HG03139 (cell line): Measurements from ENCODE around the gene ARMCX5.

Experiments
- ATAC-seq: cut with Tn5 transposase; IDR thresholded peaks from one replicate; pipeline ENCODE4 v1.9.1; 2021; ENCODE audit not compliant: unreplicated experiment

The ARMCX5 gene

GRCh38 chrX:102599084-102599950 is at the start of gene ARMCX5:
ARMCX5 (plus strand) TSS chrX:102599515; CDS start chrX:102602142, 2,627 bp downstream.
- ATAC-seq: peak; percentile 78

GRCh38 chrX:102558607-102559006 is 40.7 kb upstream of the ARMCX5 start:
- ATAC-seq: no peak

- no peak for ATAC-seq
Measured at GRCh38 chrX:102560423-102561068, 38.8 kb upstream of the ARMCX5 start.

- ATAC-seq: no peak
Measured at GRCh38 chrX:102580891-102581290, 18.4 kb upstream of the ARMCX5 start.

- ATAC-seq: no peak
Measured at GRCh38 chrX:102593367-102593766, 5.9 kb upstream of the ARMCX5 start.

- peak; percentile 18 for ATAC-seq
Measured at GRCh38 chrX:102599951-102600579, 750 bp downstream of the ARMCX5 start.

GRCh38 chrX:102604327-102604726 is 5.0 kb downstream of the ARMCX5 start:
- ATAC-seq: no peak

GRCh38 chrX:102606115-102606514 is 6.8 kb downstream of the ARMCX5 start:
- no peak for ATAC-seq

- no peak for ATAC-seq
Measured at GRCh38 chrX:102610905-102611304, 11.6 kb downstream of the ARMCX5 start.

GRCh38 chrX:102624105-102624504 is 24.8 kb downstream of the ARMCX5 start:
- no peak for ATAC-seq

- no peak for ATAC-seq
Measured at GRCh38 chrX:102627640-102628039, 28.3 kb downstream of the ARMCX5 start.

- no peak for ATAC-seq
Measured at GRCh38 chrX:102637561-102637960, 38.2 kb downstream of the ARMCX5 start.

GRCh38 chrX:102650903-102651241 is 51.6 kb downstream of the ARMCX5 start:
- no peak for ATAC-seq

GRCh38 chrX:102651242-102652011 is 52.1 kb downstream of the ARMCX5 start, which contains the start of gene GPRASP1:
GPRASP1 (plus strand) TSS chrX:102651483; CDS start chrX:102653914, 2,431 bp downstream.
- no peak for ATAC-seq

- no peak for ATAC-seq
Measured at GRCh38 chrX:102652031-102652688, 52.8 kb downstream of the ARMCX5 start.
